GM06990 (cell line): ENCODE measurements around the gene THSD8.
A peak's percentile ranks its signal among the peaks of the same experiment; 100 is the strongest.
"Not testable (repeated sequence)": the region's sequence is repeated elsewhere in the genome, so short reads cannot be mapped to it uniquely, and the experiment has no call there.

Experiments used
- DNase-seq: peaks from one replicate; pipeline ENCODE4 v3.0.0-alpha.2; 2011; ENCODE audit not compliant: insufficient read length; ENCODE audit errors: extremely low read depth
- H3K27me3 ChIP-seq: replicated peaks from 2 replicates; pipeline ENCODE4 v1.6.0; 2011; ENCODE audit warnings: low read length; ENCODE audit not compliant: control insufficient read depth, insufficient read depth
- H3K36me3 ChIP-seq: 2 replicates; pipeline ENCODE4 v1.5.1; 2011; ENCODE audit warnings: low read length; ENCODE audit not compliant: control insufficient read depth, insufficient read depth
- H3K4me3 ChIP-seq: replicated peaks from 2 replicates; pipeline ENCODE4 v1.5.1; 2011; ENCODE audit warnings: low read depth, mild to moderate bottlenecking, control low read depth, low read length
- CTCF ChIP-seq: IDR thresholded peaks from 2 replicates; pipeline ENCODE4 v1.5.1; 2011; ENCODE audit warnings: low read length, control low read depth, mild to moderate bottlenecking, inconsistent platforms; ENCODE audit not compliant: insufficient read depth, poor library complexity, severe bottlenecking

Gene THSD8

DNA sequence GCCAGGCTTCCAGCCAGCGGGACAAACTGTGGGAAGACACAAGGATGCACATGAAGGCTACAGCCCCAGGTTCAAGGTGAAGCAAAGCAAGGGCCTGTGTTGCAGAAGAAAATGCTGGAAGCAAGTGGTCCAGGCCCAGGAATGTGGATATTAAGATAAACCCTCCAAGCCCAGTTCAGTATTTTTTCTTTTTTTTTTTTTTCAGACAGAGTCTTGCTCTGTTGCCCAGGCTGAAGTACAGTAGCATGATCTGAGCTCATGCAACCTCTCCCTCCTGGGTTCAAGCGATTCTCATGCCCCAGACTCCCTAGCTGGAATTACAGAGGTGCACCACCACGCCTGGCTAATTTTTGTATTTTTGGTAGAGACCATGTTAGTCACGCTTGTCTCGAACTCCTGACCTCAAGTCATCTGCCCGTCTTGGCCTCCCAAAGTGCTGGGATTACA, 4.7 kb upstream of the THSD8 start:
- no peak for TF ChIP-seq CTCF
- no peak for DNase-seq
- no peaks in the 10 kb centered on the region for H3K27me3 ChIP-seq
- H3K36me3 ChIP-seq = no peaks in the 10 kb centered on the region; the same call in 1 of the 2 replicates
- no peak overlapping the region for H3K4me3 ChIP-seq

DNA sequence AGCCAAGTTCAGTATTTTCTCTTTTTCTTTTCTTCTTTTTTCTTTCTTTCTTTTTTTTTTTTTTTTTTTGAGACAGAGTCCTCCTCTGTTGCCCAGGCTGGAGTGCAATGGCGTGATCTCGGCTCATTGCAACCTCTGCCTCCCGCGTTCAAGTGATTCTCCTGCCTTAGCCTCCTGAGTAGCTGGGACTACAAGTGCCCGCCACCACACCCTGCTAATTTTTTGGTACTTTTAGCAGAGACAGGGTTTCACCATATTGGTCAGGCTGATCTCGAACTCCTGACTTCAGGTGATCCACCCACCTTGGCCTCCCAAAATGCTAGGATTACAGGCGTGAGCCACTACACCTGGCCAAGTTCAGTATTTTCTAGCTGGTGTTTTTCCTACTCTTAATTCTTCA, 4.3 kb upstream of the THSD8 start:
- H3K36me3 ChIP-seq, H3K4me3 ChIP-seq, H3K27me3 ChIP-seq, DNase-seq: not testable (repeated sequence)

- TF ChIP-seq CTCF = no peak
- no peaks in the 10 kb centered on the region; the same call in 1 of the 2 replicates for H3K36me3 ChIP-seq
- H3K4me3 ChIP-seq = no peak overlapping the region
- DNase-seq = no peak
- H3K27me3 ChIP-seq = no peaks in the 10 kb centered on the region
These were observed 2.0 kb upstream of the THSD8 start for GRCh38 chr19:12799742-12800465.

DNA sequence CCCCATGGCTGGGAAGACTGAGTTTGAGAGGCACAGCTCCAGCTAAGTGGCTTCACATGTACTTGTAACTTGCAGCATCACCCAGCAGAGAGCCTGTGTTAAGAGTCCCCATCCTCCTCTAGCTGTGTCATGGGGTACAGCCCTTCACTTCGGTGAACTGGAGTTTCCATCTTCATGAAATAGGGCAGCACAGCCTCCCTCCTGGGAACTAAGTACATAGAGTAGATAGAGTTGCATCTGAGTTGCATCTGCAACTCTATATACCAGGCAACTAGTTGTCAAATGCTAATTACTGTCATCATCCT, 1.5 kb upstream of the THSD8 start:
- H3K27me3 ChIP-seq = no peaks in the 10 kb centered on the region
- DNase-seq = no peak
- H3K4me3 ChIP-seq = no peak overlapping the region
- H3K36me3 ChIP-seq = no peaks in the 10 kb centered on the region; the same call in 1 of the 2 replicates
- TF ChIP-seq CTCF = no peak

GRCh38 chr19:12800923-12801465, 875 bp upstream of the THSD8 start:
- Histone ChIP-seq H3K4me3 (peak overlapping the region; percentile 66), H3K36me3 (no peaks in the 10 kb centered on the region; the same call in 1 of the 2 replicates)
- DNase-seq = no peak

More at GRCh38 chr19:12800923-12801465, 875 bp upstream of the THSD8 start:
- H3K27me3 ChIP-seq = no peaks in the 10 kb centered on the region
- TF ChIP-seq CTCF = no peak
